MM.1S (cell line): ENCODE data around the gene PSG6.
"Not testable (repeated sequence)": the region's sequence is repeated elsewhere in the genome, so short reads cannot be mapped to it uniquely, and the experiment has no call there.

ENCODE experiments used
- DNase-seq: peaks from one replicate; pipeline ENCODE4 v3.0.0-alpha.2; 2015
- H2AFZ ChIP-seq: fragments of 300-600 bp; sonication (generic); 2 replicates; pipeline ENCODE4 v1.6.0; 2016; ENCODE audit warnings: antibody characterized with exemption, low read length
- H3F3A ChIP-seq: fragments of 300-600 bp; sonication (generic); 2 replicates; pipeline ENCODE4 v1.6.1; 2016; ENCODE audit warnings: mild to moderate bottlenecking, antibody characterized with exemption, low read length, moderate library complexity, mixed read lengths; ENCODE audit not compliant: insufficient read depth
- H3K27ac ChIP-seq: fragments of 300-600 bp; sonication (generic); 2 replicates; pipeline ENCODE4 v1.5.1; 2016; ENCODE audit warnings: mild to moderate bottlenecking, low read length
- H3K27me3 ChIP-seq: fragments of 300-600 bp; sonication (generic); replicated peaks from 2 replicates; pipeline ENCODE4 v1.6.0; 2016; ENCODE audit warnings: low read length; ENCODE audit not compliant: insufficient read depth
- H3K36me3 ChIP-seq: fragments of 300-600 bp; sonication (generic); replicated peaks from 2 replicates; pipeline ENCODE4 v1.6.1; 2016; ENCODE audit warnings: mild to moderate bottlenecking, low read length, mixed read lengths; ENCODE audit not compliant: insufficient read depth
- H3K4me1 ChIP-seq: fragments of 300-600 bp; sonication (generic); 2 replicates; pipeline ENCODE4 v1.6.1; 2016; ENCODE audit warnings: low read length, mixed read lengths
- H3K4me2 ChIP-seq: fragments of 300-600 bp; sonication (generic); 2 replicates; pipeline ENCODE4 v1.6.0; 2016; ENCODE audit warnings: low read depth, low read length
- H3K4me3 ChIP-seq: fragments of 300-600 bp; sonication (generic); 2 replicates; pipeline ENCODE4 v1.5.1; 2016; ENCODE audit warnings: low read length, mixed read lengths
- H3K79me2 ChIP-seq: fragments of 300-600 bp; sonication (generic); 2 replicates; pipeline ENCODE4 v1.6.1; 2016; ENCODE audit warnings: mixed run types, low read length, mixed read lengths
- H3K9ac ChIP-seq: fragments of 300-600 bp; sonication (generic); 2 replicates; pipeline ENCODE4 v1.6.1; 2016; ENCODE audit warnings: low read length, mixed read lengths
- H3K9me2 ChIP-seq: fragments of 300-600 bp; sonication (generic); replicated peaks from 2 replicates; pipeline ENCODE4 v1.6.1; 2016; ENCODE audit warnings: mild to moderate bottlenecking, low read length, mixed read lengths; ENCODE audit not compliant: insufficient read depth
- H3K9me3 ChIP-seq: fragments of 300-600 bp; sonication (generic); replicated peaks from 2 replicates; pipeline ENCODE4 v1.6.1; 2016; ENCODE audit warnings: mild to moderate bottlenecking, low read length, mixed read lengths; ENCODE audit not compliant: insufficient read depth
- H4K20me1 ChIP-seq: fragments of 300-600 bp; sonication (generic); 2 replicates; pipeline ENCODE4 v1.6.1; 2016; ENCODE audit warnings: mild to moderate bottlenecking, low read length, moderate library complexity, mixed read lengths; ENCODE audit not compliant: insufficient read depth
- EZH2 ChIP-seq: fragments of 300-600 bp; sonication (generic); optimal IDR thresholded peaks from 2 replicates; pipeline ENCODE3; 2017; ENCODE audit warnings: low read depth, mild to moderate bottlenecking, antibody characterized with exemption, low read length, mixed read lengths
- TF ChIP-seq, protein P1 (sequence below): fragments of 300-600 bp; sonication (generic); IDR thresholded peaks from 2 replicates; pipeline ENCODE4 v1.5.1; 2016; ENCODE audit warnings: antibody characterized with exemption, low read length, mixed read lengths

Gene PSG6

GRCh38 chr19:42919757-42920079, 2.0 kb upstream of the PSG6 start:
- no peak overlapping the region for H3K27ac ChIP-seq
- no peaks in the 10 kb centered on the region for H3K36me3 ChIP-seq
- H3K4me1 ChIP-seq: no peaks in the 10 kb centered on the region
- H4K20me1 ChIP-seq: no peaks in the 10 kb centered on the region
- 0 out of 2 replicates have a peak overlapping the region, but pooled peaks have one; percentile 25 for H3K4me2 ChIP-seq
- no peaks in the 10 kb centered on the region for H3K9me3 ChIP-seq
- H3K27me3 ChIP-seq: no peaks in the 10 kb centered on the region
- no peak overlapping the region for H3K4me3 ChIP-seq
- TF ChIP-seq, protein P1, sequence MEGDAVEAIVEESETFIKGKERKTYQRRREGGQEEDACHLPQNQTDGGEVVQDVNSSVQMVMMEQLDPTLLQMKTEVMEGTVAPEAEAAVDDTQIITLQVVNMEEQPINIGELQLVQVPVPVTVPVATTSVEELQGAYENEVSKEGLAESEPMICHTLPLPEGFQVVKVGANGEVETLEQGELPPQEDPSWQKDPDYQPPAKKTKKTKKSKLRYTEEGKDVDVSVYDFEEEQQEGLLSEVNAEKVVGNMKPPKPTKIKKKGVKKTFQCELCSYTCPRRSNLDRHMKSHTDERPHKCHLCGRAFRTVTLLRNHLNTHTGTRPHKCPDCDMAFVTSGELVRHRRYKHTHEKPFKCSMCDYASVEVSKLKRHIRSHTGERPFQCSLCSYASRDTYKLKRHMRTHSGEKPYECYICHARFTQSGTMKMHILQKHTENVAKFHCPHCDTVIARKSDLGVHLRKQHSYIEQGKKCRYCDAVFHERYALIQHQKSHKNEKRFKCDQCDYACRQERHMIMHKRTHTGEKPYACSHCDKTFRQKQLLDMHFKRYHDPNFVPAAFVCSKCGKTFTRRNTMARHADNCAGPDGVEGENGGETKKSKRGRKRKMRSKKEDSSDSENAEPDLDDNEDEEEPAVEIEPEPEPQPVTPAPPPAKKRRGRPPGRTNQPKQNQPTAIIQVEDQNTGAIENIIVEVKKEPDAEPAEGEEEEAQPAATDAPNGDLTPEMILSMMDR: peak; percentile 12; the same call in 1 of the 2 replicates
- TF ChIP-seq EZH2: no peak
- no peak for DNase-seq
- H3F3A ChIP-seq: no peaks in the 10 kb centered on the region
- peak overlapping the region; percentile 54 for H2AFZ ChIP-seq
- H3K9ac ChIP-seq: no peak overlapping the region
- H3K9me2 ChIP-seq: no peaks in the 10 kb centered on the region
- no peaks in the 10 kb centered on the region for H3K79me2 ChIP-seq

DNA sequence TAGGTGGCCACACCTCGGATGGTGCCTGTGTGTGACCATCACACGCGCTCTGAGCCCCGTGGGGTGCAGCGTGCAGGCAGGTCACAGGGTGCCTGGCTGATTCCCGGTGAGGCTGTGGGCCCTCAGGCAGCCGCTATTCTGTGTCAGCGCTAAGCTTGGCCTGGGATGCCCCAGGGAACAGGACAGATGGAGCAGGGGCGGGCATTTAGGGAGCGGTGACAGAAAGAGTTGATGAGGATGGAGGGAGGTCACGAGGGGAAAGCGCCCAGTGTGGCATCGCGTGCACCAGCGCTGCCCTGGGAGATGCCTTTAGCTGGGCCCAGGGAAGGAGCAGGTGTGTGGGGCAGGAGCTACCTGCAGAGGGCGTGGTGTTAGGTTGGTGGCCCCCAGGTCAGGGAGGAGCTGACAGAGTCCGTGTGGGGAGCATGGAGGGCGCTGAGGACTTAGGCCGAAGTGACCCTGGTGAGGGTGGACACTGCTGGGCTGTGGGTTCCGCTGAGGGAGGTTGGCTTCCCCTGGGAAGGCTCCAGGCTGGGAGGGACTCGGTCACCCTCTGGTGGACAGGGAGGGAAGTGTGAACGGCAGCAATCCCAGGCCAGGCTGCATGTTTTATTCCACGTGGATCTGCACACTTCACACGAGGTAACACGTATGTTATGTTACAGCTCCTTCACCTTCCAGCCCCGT, 1.5 kb upstream of the PSG6 start:
- H3K4me3 ChIP-seq, H3K36me3 ChIP-seq, H4K20me1 ChIP-seq, H3K27me3 ChIP-seq, H3F3A ChIP-seq, H3K9me2 ChIP-seq, H3K79me2 ChIP-seq, H3K9me3 ChIP-seq, H3K27ac ChIP-seq, H3K9ac ChIP-seq, H3K4me1 ChIP-seq: not testable (repeated sequence)
- Histone ChIP-seq H3K4me2 (0 out of 2 replicates have a peak overlapping the region, but pooled peaks have one; percentile 25), H2AFZ (peak overlapping the region; percentile 54)
- DNase-seq: peak; percentile 6
- TF ChIP-seq, protein P1: peak; percentile 52

- DNase-seq, H3K9me3 ChIP-seq, H3K4me3 ChIP-seq, H3K4me1 ChIP-seq, H3K27me3 ChIP-seq, H3K79me2 ChIP-seq, H3F3A ChIP-seq, H3K9me2 ChIP-seq, H3K36me3 ChIP-seq, H4K20me1 ChIP-seq, H2AFZ ChIP-seq, H3K27ac ChIP-seq, H3K4me2 ChIP-seq, H3K9ac ChIP-seq: not testable (repeated sequence)
Observed at GRCh38 chr19:42918377-42919069, 829 bp upstream of the PSG6 start.

GRCh38 chr19:42916931-42917330, 763 bp downstream of the PSG6 start:
- H2AFZ ChIP-seq, H3K36me3 ChIP-seq, H3K9me3 ChIP-seq, H3K4me2 ChIP-seq, H4K20me1 ChIP-seq, H3F3A ChIP-seq, H3K27me3 ChIP-seq, H3K27ac ChIP-seq, H3K4me3 ChIP-seq, H3K9me2 ChIP-seq, DNase-seq, H3K79me2 ChIP-seq, H3K9ac ChIP-seq, H3K4me1 ChIP-seq: not testable (repeated sequence)

GRCh38 chr19:42913516-42913915, 4.2 kb downstream of the PSG6 start:
- H3K9me3 ChIP-seq, H4K20me1 ChIP-seq, H3K36me3 ChIP-seq, H3K79me2 ChIP-seq, DNase-seq, H3K4me2 ChIP-seq, H3K27me3 ChIP-seq, H3F3A ChIP-seq, H3K27ac ChIP-seq, H3K9me2 ChIP-seq, H2AFZ ChIP-seq, H3K4me3 ChIP-seq, H3K9ac ChIP-seq, H3K4me1 ChIP-seq: not testable (repeated sequence)

GRCh38 chr19:42912941-42913340, 4.8 kb downstream of the PSG6 start:
- H3K9me2 ChIP-seq, H3K4me1 ChIP-seq, H3K9me3 ChIP-seq, H4K20me1 ChIP-seq, H3K27ac ChIP-seq, H3K36me3 ChIP-seq, H3F3A ChIP-seq, H3K4me2 ChIP-seq, DNase-seq, H3K27me3 ChIP-seq, H3K79me2 ChIP-seq, H3K9ac ChIP-seq, H2AFZ ChIP-seq, H3K4me3 ChIP-seq: not testable (repeated sequence)
